ENCODE results near the gene CADM2.

CADM2 gene

DNA sequence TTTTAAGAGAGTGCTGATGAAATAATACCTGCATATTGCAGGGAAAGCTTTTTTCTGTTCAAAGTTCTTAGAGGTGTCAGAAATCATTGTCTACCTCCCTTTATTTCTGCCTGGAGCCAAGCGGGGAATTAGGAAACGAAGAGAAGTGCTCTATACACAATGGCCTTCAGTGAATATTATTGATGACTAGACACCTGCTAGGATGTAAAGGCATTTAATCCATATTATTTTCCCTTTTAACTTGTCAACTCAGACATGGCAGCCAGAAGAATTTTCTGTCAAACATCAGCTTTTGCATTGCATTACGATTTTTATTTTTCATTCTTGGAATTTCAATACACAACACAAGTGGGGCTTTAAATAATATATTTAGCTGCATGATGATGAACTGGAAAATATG, 24.7 kb downstream of the CADM2 start:
- no peak for DNase-seq (ENCODE audit: low read depth in 1 of 2, low spot score in 1 of 2)

DNA sequence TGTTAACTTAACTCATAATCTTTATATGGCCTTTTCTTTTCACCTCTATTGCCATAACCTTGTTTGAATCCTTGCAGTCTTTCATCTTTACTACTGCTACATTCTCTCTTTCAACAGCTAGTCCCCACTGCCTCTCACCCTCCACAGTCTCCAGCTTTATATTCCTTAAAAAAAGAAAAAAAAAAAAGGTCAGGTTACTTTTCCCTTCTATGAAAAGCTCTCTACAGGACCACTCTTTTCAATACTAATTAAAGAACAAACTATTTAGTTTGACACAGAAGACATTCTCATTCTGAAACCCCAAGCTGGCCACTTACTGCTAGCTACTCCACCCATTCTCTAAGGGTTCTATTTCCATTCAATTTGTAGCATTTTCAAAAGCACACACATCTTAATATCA, 25.6 kb downstream of the CADM2 start:
- DNase-seq (ENCODE audit: low read depth in 1 of 2, low spot score in 1 of 2), result no peak

DNA sequence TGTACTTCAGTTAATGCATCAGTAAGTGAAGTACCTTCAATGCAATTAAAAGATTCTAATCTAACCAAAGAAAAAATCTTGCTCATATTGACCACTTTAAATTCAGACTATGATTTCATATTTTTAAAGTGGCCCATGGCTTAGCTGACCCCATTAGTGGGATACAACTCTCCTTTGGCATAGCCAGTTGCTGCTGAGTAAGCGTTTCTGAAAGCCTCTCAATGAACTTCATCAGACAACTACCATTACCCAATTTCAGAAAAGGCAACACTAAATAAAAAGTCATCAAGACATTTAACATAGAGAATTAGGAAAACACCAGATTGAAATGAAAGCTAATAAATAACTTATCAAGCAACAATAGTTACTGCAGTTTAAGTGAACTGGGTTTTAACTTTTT, 27.0 kb downstream of the CADM2 start:
- no peak for DNase-seq (ENCODE audit: low read depth in 1 of 2, low spot score in 1 of 2)

DNA sequence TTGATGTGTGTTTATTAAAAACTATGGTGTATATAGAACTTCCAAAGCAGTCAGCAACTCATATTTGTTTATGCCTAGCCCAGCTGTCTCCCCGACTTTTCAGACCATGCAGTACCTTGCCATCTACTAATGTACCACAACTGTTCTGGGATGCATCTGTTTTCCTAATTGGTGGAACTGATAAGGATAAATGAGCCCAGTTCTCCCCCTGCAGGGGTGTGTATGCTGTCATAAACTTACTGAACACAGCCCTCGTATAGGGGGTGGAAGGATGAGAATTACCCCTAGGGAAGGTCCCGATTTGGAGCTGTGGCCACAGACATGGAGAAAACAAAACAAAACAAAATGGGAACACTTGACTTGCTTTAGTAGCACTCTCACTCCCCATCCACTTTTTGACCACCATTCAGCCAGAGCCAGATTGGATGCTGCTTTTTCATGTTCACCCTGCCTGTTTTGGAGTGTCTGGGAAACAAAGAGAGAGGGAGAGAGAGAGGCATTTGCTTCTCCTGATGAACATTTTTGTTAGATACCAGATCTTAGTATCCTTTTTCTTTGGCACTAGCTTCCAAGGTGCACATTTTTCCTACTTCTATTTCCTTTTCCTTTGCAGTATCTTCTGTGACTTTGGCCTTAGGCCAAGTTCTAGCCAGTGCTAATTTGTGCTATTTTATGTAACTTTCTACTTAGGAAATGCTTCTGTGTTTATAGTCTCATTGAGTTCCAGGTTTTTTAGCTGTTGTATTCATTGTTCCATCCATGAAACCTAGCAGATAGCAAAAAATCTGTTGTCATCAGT, 29.1 kb downstream of the CADM2 start:
- no peak for DNase-seq (ENCODE audit: low read depth in 1 of 2, low spot score in 1 of 2)

DNA sequence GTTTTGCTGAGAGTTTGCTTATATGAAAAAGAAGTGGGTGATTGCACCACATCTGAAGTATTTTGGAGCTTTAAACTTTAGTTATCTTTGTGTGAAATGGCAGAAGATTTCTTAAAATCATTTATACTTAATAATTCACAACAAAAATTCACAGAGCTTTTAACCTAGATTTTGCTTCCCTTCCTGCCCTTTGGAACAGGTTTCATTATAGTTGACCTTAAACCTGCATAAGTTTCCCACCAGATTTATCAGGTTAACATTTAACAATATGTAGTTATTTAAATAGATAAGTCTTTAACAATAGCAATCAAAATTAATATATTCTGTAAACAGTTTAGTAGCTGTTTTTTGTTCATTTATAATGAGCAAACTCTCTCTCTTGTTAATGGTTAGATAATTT, 30.3 kb downstream of the CADM2 start:
- DNase-seq (ENCODE audit: low read depth in 1 of 2, low spot score in 1 of 2), result no peak

DNA sequence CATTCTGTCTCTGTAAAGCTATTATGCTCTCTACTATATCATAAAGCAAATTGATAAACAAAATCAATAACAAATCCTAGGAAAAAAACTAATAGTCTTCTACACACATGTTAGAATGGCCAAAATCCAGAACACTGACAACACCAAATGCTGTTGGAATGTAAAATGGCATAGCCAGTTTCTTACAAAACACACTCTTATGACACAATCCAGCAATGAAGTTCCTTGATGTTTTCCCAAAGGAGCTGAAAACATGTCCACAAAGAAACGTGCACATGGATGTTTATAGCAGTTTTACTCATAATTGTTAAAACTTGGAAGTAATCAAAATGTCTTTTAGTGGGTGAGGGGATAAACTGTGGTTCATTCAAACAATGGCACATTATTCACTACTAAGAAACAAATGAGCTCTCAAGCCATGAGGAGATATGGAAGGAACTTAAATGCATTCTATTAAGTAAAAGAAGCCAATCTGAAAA, 32.7 kb downstream of the CADM2 start:
- DNase-seq (ENCODE audit: low read depth in 1 of 2, low spot score in 1 of 2), result no peak

DNA sequence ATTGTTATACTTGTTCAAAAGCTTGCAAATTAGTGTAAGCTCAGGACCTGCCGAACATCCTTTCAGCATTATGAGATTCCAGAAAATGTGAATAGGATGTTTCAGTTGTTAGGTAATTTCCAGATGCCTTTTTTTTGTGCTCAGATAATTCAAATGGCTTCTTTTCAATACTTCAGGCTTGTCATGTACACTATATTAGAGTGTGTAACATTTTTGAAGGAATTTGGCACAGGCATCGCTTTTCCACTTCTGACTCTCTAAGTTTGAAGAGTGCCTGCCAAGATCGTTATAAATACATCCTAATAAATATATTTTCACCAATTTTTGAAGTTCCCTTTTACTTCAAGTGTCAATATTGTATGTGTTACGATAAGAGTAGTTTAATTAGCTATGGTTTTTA, 35.2 kb downstream of the CADM2 start:
- DNase-seq (ENCODE audit: low read depth in 1 of 2, low spot score in 1 of 2), result no peak

DNA sequence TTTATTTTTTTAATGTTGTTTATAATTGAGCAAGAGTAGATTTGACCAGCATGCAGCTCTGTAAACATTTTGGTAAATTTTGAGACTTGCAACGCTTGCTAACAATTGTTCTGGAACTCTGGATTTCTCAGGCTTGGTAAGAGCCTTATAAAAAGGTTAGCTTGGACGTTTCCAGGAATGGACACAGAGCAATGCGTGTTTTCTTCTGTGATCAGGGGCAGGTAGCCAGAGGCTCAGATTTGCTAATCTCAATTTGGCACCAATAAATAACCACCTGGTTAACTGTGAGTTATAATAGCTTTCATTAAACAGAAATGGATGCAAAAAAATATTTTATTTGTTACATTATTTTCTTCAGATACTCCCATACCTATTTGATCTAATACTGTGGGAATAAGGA, 39.8 kb downstream of the CADM2 start:
- no peak for DNase-seq (ENCODE audit: low read depth in 1 of 2, low spot score in 1 of 2)

DNA sequence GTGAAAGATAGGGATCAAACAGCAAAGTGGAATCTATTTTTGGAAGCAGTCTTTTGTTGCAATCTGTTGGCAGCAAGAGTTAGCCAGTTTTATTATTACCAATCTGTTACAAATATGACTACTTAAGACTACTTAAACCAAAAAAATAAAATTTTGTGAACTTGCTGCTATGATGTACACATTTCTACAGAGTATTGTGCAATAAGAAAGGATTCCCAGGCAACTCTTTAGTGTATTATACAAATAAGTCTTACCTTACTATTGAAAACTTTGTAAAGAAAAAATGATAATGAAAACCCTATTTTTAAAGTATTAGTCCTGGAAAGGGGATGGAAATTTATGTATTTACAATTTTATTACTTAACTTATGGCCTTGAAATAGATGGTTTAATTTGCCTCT, 44.7 kb downstream of the CADM2 start:
- no peak for DNase-seq (ENCODE audit: low read depth in 1 of 2, low spot score in 1 of 2)

DNA sequence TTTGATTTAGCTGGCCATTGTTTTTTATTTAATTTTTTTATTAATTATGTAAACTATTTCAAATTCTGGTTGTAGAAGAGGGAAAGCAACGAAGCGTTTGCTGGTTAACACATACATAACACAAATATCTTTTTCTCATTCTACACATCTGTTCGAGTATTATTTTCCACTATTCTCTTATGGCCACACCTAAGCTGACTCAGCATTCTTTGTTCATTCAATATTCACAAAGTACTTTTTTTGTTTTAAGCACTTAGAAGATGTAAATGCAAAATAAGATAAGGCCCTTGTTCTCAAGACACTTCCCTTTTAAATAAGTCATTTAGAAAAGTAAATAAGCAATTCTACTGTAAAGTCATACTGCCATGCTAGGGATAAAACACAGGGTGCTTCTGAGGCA, 45.4 kb downstream of the CADM2 start:
- no peak for DNase-seq (ENCODE audit: low read depth in 1 of 2, low spot score in 1 of 2)

DNA sequence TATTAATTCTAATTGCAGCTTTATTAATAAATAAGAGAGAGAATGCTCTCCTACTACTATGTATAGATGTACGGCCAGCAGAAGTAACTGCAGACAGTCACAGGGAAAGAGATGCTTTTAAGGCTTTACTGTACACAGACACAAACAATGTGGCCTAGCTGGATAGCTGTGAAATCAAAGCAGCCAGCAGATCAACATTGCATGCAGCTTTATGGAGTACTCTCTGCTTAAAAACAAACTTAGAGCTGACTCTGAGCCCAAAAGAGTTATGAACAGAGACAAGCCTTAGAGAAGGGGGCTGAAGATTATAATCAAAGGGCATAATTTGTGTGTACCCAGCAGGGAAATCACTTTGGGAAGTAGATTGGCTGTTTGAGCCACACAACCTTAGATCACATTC, 47.2 kb downstream of the CADM2 start:
- DNase-seq (ENCODE audit: low read depth in 1 of 2, low spot score in 1 of 2), result no peak

DNA sequence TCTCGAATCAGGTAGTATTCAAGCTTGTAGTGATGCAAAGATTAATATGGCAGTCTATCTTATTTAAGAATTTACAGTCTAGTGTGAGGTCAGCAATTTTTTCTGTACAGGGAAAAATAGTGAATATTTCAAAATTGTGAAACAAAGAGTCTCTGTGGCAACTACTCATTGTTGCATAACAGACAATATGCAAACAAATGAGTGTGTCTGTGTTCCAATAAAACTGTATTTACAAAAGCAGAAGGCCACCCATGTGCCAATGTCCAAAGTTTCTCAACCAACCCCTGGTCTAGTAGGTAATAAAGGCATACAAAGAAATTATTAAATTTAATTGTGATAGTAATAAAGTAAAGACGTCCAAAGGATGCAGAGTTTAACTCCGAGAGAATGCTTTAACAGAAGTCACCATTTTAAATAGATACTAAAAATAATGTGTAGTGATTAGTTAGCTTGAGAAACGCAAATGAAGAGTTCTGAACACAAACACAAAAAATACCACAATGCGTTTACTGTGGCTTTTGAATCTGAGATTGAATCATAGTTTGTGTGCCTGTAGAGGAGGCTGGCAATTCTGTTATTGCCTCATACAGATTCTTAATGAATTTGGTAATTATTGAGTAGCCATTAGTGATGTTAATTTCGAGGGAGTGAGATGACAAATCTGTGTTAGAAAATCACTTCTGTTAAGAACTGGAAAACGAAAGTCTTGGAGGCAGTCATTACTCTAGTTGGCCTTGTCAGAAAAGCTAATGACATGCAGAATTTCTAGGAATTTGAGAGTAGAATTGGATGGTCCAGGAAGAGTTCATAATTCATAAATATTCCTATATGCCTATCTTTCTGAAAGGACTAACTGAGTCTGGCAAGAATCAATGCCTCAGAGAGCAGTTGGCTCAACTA, 48.7 kb downstream of the CADM2 start:
- DNase-seq (ENCODE audit: low read depth in 1 of 2, low spot score in 1 of 2), result no peak

DNA sequence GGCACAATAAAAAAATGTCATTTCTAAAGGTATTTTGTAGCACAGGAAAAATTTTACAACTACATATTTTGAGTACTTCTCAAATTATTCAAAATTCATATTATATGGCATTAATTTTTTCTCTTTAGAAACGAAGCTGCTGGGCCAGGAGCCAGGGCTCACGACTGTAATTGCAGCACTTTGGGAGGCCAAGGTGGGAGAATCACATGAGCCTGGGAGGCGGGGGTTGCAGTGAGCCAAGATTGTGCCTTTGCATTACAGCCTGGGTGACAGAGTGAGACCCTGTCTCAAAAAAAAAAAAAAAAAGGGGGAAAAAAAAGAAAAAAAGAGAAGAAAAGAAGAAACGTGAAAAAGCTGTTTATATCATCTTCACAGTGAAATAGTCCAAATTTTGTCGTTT, 62.0 kb downstream of the CADM2 start:
- DNase-seq (ENCODE audit: low read depth in 1 of 2, low spot score in 1 of 2), result no peak

DNA sequence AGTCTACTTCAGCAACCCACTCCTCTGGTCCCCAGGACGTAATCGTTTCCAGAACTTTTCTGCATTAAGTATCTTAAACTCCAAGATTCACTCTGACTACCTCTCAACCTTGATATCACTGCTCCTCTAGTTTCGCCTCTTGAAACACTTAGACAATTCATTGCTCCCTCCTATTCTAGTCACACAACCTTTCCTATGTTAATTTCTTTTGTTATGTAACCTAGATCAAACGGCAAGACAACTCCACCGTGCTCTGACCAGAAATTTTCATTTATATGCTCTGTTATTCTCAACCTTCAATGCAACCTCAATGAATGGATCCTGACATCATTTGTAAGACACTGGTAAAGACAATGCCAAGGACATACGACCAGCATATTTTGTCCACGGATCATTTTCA, 71.3 kb downstream of the CADM2 start:
- DNase-seq (ENCODE audit: low read depth in 1 of 2, low spot score in 1 of 2), result no peak

DNA sequence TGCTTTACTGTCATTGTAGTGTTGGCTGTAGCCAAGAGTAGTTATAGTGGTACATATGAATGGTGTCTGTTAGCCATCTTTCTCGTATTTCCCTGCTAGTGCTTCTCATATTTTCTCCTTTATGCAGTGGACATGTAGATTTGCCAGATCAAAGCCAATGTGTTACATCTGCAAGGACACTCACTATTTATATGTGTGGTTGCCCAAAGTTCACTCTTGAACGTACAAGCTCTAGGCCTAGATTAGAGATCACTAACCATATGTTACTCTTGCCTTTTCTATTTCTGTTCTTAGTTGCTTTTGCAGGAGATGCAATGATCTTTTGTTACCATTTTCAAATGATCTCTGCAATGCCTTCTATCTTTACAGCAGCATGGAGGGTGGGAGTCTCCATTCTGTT, 78.4 kb downstream of the CADM2 start:
- DNase-seq (ENCODE audit: low read depth in 1 of 2, low spot score in 1 of 2), result no peak

DNA sequence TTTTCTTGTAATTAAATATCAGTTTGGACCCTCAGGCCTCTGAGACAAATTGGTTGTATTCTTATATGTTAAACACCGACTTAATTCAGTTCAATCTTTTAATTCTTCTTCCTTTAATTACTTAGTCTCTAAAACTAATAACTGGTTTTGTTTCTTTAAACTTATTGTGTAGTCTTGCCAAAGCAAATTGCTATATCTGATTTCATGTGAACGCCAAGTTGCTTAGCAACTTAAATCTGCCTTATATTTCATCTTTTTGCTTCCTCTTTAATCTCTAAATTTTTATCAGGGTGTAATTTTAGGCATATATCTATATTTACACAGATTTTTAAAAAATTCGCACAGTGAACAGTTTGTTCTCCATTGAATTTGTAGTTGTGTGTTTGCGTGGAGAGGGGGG, 82.2 kb downstream of the CADM2 start:
- DNase-seq (ENCODE audit: low read depth in 1 of 2, low spot score in 1 of 2), result no peak

DNA sequence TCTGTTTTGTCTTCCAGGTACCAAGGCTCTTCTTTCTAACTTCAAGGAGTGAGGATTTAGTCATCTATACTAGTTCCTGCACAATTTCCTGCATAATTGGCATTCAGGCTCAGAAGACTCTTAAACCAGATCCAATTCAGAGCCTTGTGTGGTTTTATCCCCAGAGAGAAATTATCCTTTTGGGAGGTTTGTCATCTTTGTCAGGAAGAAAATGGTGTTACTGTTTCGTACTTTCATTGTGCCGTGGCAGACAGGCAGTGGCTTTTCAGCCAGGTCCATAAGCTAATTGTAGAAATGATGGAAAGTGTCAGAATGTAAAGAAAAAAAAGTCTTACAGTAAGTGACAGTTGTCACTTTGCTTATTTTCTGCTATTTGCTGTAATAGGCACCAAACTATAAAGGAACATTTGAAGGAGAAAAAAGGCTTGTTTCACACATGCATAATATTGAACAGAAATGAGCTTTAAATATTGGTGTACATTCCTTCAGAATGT, 82.8 kb downstream of the CADM2 start:
- no peak for DNase-seq (ENCODE audit: low read depth in 1 of 2, low spot score in 1 of 2)

DNA sequence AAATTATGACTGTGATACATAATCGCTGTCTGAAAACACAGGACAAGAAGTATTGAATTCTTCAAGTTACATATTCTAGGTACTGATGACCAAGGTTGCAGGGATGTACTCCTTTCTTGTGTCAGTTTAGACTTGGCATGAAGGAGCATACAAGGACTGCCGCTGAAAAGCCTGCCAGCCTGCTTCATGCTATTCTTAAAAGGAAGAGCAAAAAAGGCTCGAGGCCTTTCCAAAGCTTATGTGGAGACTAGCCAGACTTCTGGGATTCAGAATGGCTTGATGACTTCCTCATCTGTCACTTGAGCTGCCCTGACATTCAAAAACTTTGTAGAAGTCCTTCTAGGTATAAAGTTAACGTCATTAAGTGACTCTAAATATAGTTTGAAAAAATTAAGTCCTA, 92.0 kb downstream of the CADM2 start:
- no peak for DNase-seq (ENCODE audit: low read depth in 1 of 2, low spot score in 1 of 2)

DNA sequence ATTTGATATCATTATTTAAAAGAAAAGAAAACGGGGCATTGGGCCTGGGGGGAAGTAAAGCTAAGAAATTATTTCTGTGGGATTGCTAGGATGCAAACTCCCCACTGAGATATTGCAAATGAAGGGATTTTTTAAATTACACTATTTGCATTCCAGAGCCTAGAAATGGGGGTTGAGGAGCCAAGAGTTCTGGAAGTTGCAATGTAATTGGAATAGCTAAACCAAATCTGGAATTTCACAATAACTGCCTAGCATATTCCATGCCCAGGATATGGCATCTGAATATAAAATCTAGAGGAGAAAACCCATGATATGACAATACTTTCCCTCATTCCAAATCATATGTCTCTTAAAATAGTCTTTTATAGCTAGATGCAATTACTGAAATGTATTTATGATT, 93.0 kb downstream of the CADM2 start:
- no peak for DNase-seq (ENCODE audit: low read depth in 1 of 2, low spot score in 1 of 2)

DNA sequence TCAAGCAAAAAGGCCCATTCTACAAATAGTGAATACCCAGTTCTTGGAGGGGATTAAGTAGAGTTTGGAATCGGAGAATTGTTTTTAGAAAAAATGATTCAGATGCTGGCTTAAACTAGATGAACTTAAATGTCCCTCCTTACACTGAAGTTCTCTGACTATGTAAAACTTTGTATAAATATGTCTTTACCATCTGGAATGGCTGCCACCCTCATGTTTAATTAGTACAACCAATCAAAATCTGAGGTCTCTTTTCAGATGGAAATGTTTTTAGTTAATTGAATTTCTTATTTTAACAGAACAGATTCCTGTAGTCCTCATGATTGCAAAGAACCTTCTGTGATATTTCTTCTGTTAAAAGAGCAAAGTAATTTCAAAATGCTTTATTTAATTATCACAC, 94.8 kb downstream of the CADM2 start:
- no peak for DNase-seq (ENCODE audit: low read depth in 1 of 2, low spot score in 1 of 2)

DNA sequence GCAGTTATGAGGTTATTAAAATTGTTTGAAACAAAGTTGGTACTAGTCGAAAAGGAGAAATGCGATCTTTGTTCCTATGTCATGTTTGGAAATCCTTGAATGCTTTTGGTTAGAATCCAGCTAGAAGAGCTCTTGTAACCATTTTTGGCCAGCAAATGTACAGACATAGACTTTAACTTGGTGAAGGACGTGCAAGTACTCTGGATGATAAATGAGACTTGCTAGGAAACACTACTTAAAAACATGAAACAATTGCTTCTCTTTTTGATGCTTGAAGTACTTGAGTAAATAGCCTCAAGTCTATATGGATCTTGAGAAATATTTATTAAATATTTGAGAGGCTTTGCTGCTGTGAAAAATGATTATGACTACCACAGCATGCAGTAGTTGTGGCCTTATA, 95.8 kb downstream of the CADM2 start:
- DNase-seq (ENCODE audit: low read depth in 1 of 2, low spot score in 1 of 2), result no peak

DNA sequence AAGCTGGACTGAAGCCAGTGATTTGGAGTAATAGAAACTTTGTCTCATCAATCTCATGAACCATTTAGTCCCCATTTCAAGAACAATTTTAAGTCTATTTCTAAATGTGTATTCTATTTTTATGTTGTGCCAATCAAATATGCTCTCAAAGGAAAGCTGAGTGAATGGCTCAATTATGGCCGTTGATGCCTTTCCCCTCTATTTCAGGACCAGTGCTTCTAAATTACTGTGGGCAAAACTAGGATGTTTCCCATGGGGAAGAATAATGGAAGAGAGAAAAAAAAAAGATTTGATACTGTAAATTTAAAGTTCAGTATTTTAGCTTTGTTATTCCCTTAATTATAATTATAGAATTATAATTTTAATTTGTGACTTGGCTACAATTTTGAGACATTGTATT, 110.1 kb downstream of the CADM2 start:
- no peak for DNase-seq (ENCODE audit: low read depth in 1 of 2, low spot score in 1 of 2)

Measured in activated T-helper 1 cell treated with anti-CD3 and anti-CD28 coated beads, Interleukin-2, amount 50 U/mL, for 16 hours (primary cell).